Mammary epithelial cell (primary cell): ENCODE measurements around the gene ECHDC1.

Experiments used
- CTCF ChIP-seq, 2 donors: IDR thresholded peaks in 1 of 2; conservative IDR thresholded peaks in 1 of 2; 2 replicates each; pipeline ENCODE4 v1.5.1; 2011 to 2012; ENCODE audit warnings: inconsistent platforms in 2 of 2, low read length in 2 of 2, mild to moderate bottlenecking in 2 of 2, control low read depth in 1 of 2, low read depth in 1 of 2; ENCODE audit not compliant: insufficient read depth in 1 of 2; ENCODE audit errors: extremely low read depth in 1 of 2
- EZH2 ChIP-seq: IDR thresholded peaks from 2 replicates; pipeline ENCODE4 v1.6.1; 2012; ENCODE audit warnings: low read length, inconsistent platforms, borderline replicate concordance

DNA sequence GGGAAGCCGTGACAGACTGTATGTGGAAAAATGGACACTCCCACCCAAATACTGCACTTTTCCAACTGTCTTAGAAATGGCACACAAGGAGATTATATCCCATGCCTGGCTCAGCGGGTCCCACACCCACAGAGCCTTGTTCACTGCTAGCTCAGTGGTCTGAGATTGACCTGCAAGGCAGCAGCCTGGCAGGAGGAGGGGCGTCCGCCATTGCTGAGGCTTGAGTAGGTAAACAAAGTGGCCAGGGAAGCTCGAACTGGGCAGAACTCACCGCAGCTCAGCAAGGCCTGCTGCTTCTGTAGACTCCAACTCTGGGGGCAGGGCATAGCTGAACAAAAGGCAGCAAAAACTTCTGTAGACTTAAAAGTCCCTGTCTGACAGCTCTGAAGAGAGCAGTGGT lies 88.1 kb downstream of the ECHDC1 start:
- TF ChIP-seq CTCF (conservative IDR thresholded peaks at IDR 0.05 in 1 of 2, IDR thresholded peaks at IDR 0.05 in 1 of 2; ENCODE audit: extremely low read depth in 1 of 2, insufficient read depth in 1 of 2, low read depth in 1 of 2, low read length in 2 of 2) = no peak
- no peak for TF ChIP-seq EZH2
